RWPE2 (cell line): ENCODE results near the gene TMEM167B.

Experiments
- ATAC-seq: fragments of 200-7000 bp; cut with Tn5 transposase; 3 replicates; pipeline ENCODE4 v1.9.1; 2021; ENCODE audit warnings: low read depth
- DNase-seq: peaks from one replicate; pipeline ENCODE4 v3.0.0-alpha.2; 2020; ENCODE audit warnings: low spot score
- H3K27ac ChIP-seq: fragments of 450-650 bp; 2 replicates; pipeline ENCODE4 v1.5.1; 2017; ENCODE audit warnings: mild to moderate bottlenecking; ENCODE audit not compliant: poor library complexity, severe bottlenecking
- H3K27me3 ChIP-seq: fragments of 250-450 bp; sonication (Bioruptor Pico); 2 replicates; pipeline ENCODE4 v1.5.1; 2021; ENCODE audit warnings: mild to moderate bottlenecking, moderate library complexity; ENCODE audit not compliant: insufficient read depth, poor library complexity, severe bottlenecking
- H3K36me3 ChIP-seq: fragments of 250-450 bp; sonication (Bioruptor Pico); 2 replicates; pipeline ENCODE4 v1.5.1; 2020; ENCODE audit warnings: low read depth, mild to moderate bottlenecking, moderate library complexity
- H3K4me1 ChIP-seq: fragments of 250-450 bp; sonication (Bioruptor Pico); 2 replicates; pipeline ENCODE4 v1.5.1; 2021; ENCODE audit warnings: mild to moderate bottlenecking, moderate library complexity; ENCODE audit not compliant: insufficient read depth, poor library complexity, severe bottlenecking
- H3K4me3 ChIP-seq: fragments of 250-450 bp; sonication (Bioruptor Pico); 2 replicates; pipeline ENCODE4 v1.5.1; 2021; ENCODE audit warnings: mild to moderate bottlenecking, moderate library complexity; ENCODE audit not compliant: severe bottlenecking
- H3K9me3 ChIP-seq: fragments of 250-450 bp; sonication (Bioruptor Pico); 2 replicates; pipeline ENCODE4 v1.5.1; 2021; ENCODE audit warnings: mild to moderate bottlenecking, moderate library complexity; ENCODE audit not compliant: severe bottlenecking
- CTCF ChIP-seq: fragments of 450-650 bp; IDR thresholded peaks from one replicate; pipeline ENCODE4 v1.5.1; 2017; ENCODE audit warnings: mild to moderate bottlenecking, moderate library complexity; ENCODE audit not compliant: poor library complexity, severe bottlenecking

TMEM167B gene

GRCh38 chr1:109089242-109090015, 1.1 kb upstream of the TMEM167B start:
- peak; percentile 84 for TF ChIP-seq CTCF
- Histone ChIP-seq H3K27ac (peak overlapping the region; percentile 64), H3K36me3 (peaks cover 20% of the 10 kb centered on the region), H3K9me3 (no peaks in the 10 kb centered on the region), H3K4me3 (peak overlapping the region; percentile 89), H3K4me1 (peaks cover 9% of the 10 kb centered on the region), H3K27me3 (no peaks in the 10 kb centered on the region)
- ATAC-seq (peak; percentile 35; the same call in 2 of the 3 replicates), DNase-seq (no peak)

- peak; percentile 70 for ATAC-seq
- peak overlapping the region; percentile 64 for H3K27ac ChIP-seq
- no peak for DNase-seq
- H3K27me3 ChIP-seq = no peaks in the 10 kb centered on the region
- peaks cover 9% of the 10 kb centered on the region for H3K4me1 ChIP-seq
- TF ChIP-seq CTCF = no peak
- H3K9me3 ChIP-seq = no peaks in the 10 kb centered on the region
- peak overlapping the region; percentile 89 for H3K4me3 ChIP-seq
- H3K36me3 ChIP-seq = peaks cover 38% of the 10 kb centered on the region
Measured at GRCh38 chr1:109091078-109091838, 694 bp downstream of the TMEM167B start.

GRCh38 chr1:109091839-109092193, 1.3 kb downstream of the TMEM167B start:
- no peaks in the 10 kb centered on the region for H3K9me3 ChIP-seq
- TF ChIP-seq CTCF = no peak
- peaks cover 42% of the 10 kb centered on the region for H3K36me3 ChIP-seq
- H3K27ac ChIP-seq = peak overlapping the region; percentile 64
- H3K4me1 ChIP-seq = peaks cover 9% of the 10 kb centered on the region
- no peak for DNase-seq
- ATAC-seq = no peak
- peak overlapping the region; percentile 89 for H3K4me3 ChIP-seq
- H3K27me3 ChIP-seq = no peaks in the 10 kb centered on the region

GRCh38 chr1:109094377-109094803, 3.8 kb downstream of the TMEM167B start:
- Histone ChIP-seq H3K36me3 (peaks cover 42% of the 10 kb centered on the region), H3K27ac (no peak overlapping the region), H3K4me3 (no peak overlapping the region), H3K27me3 (no peaks in the 10 kb centered on the region), H3K9me3 (no peaks in the 10 kb centered on the region), H3K4me1 (peaks cover 9% of the 10 kb centered on the region)
- DNase-seq (no peak), ATAC-seq (no peak)
- TF ChIP-seq CTCF = no peak
